HG03439 (cell line): ENCODE data around the gene PWWP2B.
"Not testable (repeated sequence)": the region's sequence is repeated elsewhere in the genome, so short reads cannot be mapped to it uniquely, and the experiment has no call there.

Experiments used
- ATAC-seq: cut with Tn5 transposase; IDR thresholded peaks from one replicate; pipeline ENCODE4 v1.9.1; 2021; ENCODE audit warnings: mild to moderate bottlenecking, moderate library complexity; ENCODE audit not compliant: unreplicated experiment

Gene PWWP2B

DNA sequence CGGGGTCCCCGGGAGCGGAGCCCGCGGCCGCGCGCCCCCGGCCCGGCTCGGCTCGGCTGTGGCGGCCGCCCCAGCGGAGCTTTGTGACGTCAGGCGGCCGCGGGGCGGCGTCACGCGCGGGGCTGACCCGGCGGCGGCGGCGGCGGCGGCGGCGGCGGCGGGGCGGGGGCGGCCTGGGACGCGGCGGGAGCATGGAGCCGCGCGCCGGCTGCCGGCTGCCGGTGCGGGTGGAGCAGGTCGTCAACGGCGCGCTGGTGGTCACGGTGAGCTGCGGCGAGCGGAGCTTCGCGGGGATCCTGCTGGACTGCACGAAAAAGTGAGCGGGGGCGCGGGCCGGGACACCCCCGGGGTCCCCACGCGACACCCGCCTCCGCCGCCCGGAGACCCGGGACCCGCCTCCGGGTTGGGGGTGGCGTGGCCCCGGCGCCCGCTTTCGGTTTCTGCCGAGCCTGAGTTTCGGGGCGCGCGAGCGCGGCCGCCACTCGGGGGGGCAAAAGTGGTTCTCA, at the start of gene PWWP2B:
PWWP2B (plus strand) TSS at position 165 of the 506 bp plus-strand sequence; CDS start at position 192, 27 bp downstream.
- peak; percentile 40 for ATAC-seq

DNA sequence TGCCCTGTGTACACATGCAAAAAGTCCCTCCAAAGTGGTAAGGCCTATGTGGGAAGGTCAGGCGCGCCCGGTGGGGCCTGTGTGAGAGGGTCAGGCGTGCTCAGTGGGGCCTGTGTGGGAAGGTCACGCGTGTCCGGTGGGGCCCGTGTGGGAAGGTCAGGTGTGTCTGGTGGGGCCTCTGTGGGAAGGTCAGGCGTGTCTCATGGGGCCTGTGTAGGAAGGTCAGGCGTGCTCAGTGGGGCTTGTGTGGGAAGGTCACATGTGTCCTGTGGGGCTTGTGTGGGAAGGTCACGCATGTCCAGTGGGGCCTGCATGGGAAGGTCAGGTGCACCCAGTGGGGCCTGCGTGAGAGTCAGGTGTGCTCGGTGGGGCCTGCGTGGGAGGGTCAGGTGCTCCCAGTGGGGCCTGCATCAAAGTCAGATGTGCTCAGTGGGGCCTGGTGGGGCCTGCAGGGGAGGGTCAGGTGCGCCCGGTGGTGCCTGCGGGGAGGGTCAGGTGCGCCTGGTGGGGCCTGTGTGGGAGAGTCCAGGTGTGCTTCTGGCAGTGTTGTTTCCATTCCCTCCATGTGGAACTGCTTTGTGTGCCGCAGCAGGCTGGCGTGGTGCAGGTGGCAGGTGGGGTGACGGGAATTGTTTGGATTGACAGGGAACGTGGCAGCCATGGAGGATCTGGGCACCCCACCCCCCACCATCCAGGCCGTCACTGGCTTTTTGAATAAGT, 49.6 kb upstream of the PWWP2B start:
- no peak for ATAC-seq

DNA sequence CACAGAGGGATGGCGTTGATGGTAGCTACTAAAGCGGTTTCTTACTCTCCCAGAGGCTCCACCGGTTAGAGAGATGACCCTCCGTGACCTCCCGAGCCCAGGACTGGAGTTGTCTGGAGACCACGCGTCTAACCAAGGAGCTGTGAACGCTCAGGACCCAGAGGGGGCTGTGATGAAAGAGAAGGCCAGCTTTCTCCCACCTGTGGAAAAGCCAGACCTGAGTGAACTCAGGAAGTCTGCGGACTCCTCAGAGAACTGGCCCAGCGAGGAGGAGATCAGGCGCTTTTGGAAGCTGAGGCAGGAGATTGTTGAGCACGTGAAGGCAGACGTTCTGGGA, 49.1 kb upstream of the PWWP2B start:
- no peak for ATAC-seq

DNA sequence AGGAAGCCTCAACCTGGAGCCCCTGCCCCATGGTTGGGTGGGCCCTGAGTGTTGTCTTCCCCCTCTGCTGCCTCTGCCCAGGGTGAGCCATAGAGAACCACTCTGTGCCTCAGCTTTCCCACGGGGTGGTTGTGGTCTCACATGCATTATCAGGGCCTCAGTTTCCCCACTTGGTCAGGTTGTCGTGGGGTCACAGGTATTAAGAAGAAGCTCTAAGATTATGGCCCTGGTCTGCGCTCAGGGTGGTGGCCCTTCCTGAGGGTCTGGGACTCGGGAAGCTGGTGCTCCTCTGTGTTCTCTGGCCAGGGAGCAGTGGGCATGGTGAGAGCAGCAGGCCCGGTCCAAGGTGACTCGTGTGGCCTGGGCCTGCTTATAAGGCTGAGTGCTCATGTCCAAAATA, 47.2 kb upstream of the PWWP2B start:
- no peak for ATAC-seq

GRCh38 chr10:132350391-132350790, 46.6 kb upstream of the PWWP2B start:
- no peak for ATAC-seq

DNA sequence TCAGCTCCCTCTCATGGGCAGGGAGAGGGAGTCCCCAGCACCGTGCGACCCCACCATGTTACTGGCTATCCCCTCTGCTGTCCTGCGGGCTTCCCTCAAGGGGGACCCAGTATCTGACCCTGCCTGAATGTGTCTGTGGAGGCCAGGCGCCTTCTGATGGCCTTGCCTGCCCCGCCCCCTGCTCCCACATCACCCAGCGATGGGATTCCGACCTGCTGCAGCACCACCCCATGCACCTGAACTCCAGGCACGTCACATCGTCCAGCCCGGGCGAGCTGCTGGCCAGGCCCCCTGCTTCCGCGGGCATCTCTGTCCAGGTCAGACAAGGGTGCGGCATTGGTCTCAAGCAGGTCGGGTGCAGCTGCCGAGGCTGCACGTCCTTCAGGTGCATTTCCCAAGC, 46.1 kb upstream of the PWWP2B start:
- no peak for ATAC-seq

DNA sequence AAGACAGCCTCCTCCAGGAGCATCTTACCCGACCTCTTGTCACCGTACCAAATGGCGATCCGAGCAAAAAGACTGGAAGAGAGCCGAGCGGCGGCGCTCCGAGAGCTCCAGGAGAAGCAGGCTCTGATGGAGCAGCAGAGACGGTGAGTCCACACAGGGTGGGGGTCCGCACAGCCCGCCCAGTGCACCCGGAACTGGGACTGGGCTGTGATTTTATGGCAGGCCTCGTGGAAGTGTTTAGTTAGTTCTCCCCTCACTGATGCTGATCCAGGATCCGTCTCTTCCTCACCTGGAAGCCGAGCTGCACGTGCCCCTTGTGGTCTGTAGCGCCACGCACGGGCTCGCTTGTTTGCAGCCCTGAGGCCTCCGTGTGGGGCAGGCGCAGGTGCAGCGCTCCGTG, 45.4 kb upstream of the PWWP2B start:
- no peak for ATAC-seq

- ATAC-seq, result not testable (repeated sequence)
Measured at GRCh38 chr10:132352462-132353308, 44.3 kb upstream of the PWWP2B start.

DNA sequence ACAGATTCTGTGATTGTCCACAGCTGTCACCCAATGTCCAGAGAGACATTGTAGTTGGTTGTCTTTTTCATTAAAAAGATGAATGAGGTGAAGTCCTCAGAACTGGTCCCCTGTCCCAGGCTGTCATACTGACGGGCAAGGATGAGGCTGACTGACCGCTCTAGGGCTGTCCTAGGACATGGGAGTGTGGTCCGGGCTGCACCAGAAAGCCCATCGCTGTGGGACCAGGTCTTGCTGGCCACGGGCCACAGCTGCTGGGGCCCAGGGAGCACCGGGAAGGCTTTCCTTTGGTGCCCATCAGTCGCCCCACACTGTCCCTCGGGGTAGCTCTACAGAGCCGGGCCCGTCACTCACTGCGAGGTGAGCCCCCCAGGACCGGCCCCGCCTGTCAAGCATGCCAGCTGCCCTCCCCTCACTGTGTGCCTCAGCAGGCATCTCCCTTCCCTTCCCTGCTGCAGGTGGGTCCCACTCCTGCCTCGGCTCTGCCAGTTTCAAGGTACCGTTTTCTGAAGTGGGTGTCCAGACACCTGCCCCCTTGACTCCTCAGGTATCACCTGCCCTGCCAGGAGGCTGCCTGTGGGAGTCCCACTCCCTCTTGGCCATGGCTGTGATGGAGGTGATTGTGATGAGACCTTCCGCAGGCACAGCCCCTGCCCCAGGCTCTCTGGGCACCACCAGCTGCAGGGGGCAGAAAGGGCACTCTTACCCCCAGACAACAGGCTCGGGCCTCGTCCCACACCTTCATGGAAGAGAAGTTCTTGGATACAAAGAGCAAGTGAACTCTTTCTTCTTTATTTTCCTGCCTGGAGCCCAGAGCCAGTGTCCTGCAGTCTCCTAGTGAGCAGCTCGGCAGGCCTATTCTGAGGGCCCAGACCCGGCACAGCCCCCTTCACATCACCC, 43.3 kb upstream of the PWWP2B start:
- no peak for ATAC-seq

DNA sequence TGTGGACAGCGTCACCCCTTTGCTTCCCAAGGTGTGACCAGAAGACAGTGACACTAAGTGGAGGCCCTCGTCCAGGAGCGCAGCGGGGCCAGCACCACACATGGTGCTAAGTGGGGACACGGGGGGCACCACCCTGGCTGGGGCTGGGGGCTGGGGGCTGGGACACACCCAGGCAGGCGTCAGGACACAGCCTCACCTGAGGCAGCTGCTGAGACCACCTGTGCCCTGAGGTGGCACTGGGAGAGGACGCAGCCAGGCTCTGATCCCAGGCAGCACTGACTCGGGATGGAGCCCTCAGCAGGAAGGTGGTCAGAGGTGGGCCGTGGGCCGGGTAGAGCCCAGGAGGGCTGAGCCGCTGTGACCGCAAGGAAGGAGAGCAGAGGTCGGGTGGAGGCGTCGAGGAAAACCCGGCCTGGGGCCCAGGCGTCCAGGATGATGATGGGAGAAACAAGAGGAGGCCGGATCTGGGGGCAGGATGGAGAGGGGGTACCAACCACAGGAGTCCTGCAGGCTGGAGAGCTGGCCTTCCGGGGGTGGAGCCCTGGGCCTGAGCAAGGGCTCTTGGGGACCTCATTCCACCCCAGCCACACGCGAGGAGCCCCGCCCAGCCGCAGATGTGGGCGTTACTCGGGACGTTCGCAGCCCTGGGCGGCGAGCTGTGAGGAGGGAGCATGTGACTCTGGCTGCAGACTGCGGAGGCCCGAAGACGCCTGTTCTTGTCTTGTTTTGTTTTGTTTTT, 42.5 kb upstream of the PWWP2B start:
- ATAC-seq, result no peak

DNA sequence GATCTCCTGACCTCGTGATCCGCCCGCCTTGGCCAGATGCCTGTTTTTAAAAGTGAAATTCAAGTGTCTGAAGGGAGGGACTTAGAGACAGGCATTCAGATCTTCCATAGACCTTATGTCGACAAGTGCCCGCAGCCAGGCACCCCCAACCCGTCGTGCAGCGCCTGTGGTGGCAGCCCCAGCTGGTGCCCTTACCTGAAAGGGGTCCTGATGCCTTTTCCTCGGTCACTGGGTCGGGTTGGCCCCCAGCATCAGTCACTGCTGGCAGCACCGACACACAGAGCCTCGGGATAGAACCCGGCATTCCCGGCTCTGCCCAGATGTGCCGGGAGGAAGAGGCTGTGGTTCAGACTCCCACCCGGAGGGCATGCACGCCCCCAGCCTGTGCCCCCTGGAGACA, 41.7 kb upstream of the PWWP2B start:
- ATAC-seq, result no peak

- ATAC-seq, result no peak
Measured at GRCh38 chr10:132355754-132356153, 41.2 kb upstream of the PWWP2B start.

- ATAC-seq, result no peak
Measured at GRCh38 chr10:132356621-132357195, 40.3 kb upstream of the PWWP2B start.

DNA sequence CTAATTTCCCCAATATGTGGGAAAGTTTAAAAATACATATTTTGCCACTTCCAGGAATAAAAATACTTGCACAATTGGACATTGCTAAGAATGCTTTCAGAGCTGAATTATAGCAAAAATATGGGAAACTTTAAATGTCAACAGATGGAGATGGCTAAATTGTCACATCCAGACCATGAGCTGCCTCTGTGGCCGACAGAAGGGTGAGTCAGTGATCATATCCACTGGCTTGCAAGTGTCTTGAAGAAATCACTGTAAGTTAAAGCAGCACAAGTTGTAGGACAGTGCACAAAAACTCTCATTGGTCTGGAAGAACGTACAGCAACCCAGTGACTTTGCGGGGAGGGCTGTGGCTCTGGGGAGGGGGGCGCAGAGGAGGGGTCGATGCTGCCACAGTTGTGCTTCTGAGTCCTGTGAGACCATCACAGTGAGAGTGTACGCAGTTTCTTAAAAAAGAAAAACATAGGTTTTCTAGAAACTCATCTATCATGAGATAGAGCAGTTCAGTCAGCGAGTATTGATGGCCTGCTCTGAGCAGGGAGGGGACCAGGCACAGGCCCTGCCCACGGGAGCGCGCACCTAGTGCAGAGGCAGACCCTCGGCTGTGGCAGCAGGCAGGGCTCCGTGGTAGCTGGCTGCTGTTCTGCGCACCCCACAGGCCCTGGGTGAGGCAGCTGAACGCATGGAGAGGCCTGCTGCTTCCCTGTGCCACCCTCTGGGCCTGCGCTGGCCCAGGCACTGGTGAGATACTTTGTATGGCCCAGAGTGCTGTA, 39.5 kb upstream of the PWWP2B start:
- no peak for ATAC-seq

GRCh38 chr10:132359305-132360040, 37.5 kb upstream of the PWWP2B start:
- no peak for ATAC-seq

- no peak for ATAC-seq
Measured at GRCh38 chr10:132360766-132361447, 36.1 kb upstream of the PWWP2B start.

DNA sequence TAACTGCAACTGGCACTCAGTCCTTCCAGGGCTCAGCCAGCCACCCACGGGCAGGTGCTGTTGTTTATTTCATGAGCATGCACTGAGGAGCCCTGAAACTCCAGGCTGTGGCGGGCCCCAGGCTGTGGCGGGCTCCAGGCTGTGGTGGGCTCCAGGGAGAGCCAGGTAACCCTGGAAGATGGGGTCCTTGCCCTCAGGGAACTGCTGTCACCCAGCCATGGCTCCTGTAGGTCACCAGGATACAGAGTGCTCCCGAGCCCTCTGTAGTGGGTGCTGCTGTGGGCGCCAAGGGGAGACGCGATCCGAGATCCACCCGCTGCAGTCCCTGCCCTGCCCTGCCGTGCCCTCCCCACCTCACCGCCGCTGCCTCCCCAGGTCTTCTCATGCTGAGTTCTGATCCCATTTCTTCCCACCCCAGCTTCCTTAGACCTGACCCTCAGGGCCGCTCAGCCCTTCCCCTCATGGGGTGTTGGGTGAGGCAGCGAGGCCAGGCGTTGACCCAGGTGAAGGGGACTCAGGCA, 35.4 kb upstream of the PWWP2B start:
- ATAC-seq, result no peak

GRCh38 chr10:132362151-132362611, 34.8 kb upstream of the PWWP2B start:
- no peak for ATAC-seq
